Esophagus muscularis mucosa (tissue), 4 donors: ENCODE results near the gene IGLL5.
"Not testable (repeated sequence)": the region's sequence is repeated elsewhere in the genome, so short reads cannot be mapped to it uniquely, and the experiment has no call there.

Source experiments
- EP300 ChIP-seq: sonication (generic); formaldehyde crosslinking; IDR thresholded peaks from one replicate; pipeline ENCODE4 v1.6.1; 2017; ENCODE audit warnings: antibody characterized with exemption
- POLR2A ChIP-seq: fragments of 450-650 bp; IDR thresholded peaks from one replicate; pipeline ENCODE4 v1.6.1; 2017; ENCODE audit warnings: antibody characterized with exemption, moderate library complexity, mild to moderate bottlenecking, low read depth
- TF ChIP-seq, protein P1 (sequence below), 3 experiments: fragments of 200-600 bp in 2 of 3; fragments of 450-650 bp in 1 of 3; sonication (generic) in 2 of 3; IDR thresholded peaks; one replicate each; pipeline ENCODE4 v1.5.1; 2017 to 2019; ENCODE audit warnings: antibody characterized with exemption in 3 of 3, mild to moderate bottlenecking in 2 of 3, moderate library complexity in 1 of 3

DNA sequence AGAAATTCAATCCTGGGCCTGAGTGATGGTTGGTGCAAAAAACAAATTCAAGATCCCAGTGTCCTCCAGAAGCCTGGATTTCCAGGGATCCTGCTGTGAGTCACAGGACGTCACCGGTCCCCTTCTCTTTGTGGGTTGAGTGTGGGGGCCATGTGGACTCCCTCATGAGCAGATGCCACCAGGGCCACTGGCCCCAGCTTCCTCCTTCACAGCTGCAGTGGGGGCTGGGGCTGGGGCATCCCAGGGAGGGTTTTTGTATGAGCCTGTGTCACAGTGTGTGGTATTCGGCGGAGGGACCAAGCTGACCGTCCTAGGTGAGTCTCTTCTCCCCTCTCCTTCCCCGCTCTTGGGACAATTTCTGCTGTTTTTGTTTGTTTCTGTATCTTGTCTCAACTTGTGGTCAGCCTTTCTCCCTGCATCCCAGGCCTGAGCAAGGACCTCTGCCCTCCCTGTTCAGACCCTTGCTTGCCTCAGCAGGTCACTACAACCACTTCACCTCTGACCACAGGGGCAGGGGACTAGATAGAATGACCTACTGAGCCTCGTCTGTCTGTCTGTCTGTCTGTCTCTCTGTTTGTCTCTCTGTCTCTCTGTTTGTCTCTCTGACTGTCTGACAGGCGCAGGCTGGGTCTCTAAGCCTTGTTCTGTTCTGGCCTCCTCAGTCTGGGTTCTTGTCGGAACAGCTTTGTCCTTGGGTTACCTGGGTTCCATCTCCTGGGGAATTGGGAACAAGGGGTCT lies 11.9 kb downstream of the IGLL5 start:
- TF ChIP-seq, protein P1, sequence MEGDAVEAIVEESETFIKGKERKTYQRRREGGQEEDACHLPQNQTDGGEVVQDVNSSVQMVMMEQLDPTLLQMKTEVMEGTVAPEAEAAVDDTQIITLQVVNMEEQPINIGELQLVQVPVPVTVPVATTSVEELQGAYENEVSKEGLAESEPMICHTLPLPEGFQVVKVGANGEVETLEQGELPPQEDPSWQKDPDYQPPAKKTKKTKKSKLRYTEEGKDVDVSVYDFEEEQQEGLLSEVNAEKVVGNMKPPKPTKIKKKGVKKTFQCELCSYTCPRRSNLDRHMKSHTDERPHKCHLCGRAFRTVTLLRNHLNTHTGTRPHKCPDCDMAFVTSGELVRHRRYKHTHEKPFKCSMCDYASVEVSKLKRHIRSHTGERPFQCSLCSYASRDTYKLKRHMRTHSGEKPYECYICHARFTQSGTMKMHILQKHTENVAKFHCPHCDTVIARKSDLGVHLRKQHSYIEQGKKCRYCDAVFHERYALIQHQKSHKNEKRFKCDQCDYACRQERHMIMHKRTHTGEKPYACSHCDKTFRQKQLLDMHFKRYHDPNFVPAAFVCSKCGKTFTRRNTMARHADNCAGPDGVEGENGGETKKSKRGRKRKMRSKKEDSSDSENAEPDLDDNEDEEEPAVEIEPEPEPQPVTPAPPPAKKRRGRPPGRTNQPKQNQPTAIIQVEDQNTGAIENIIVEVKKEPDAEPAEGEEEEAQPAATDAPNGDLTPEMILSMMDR (IDR thresholded peaks at IDR 0.05) = not testable (repeated sequence)
- TF ChIP-seq POLR2A, EP300: not testable (repeated sequence)
